H54 (cell line): ENCODE measurements around the gene SND1.

ENCODE experiments used
- DNase-seq: peaks from one replicate; pipeline ENCODE4 v3.0.0; 2011; ENCODE audit warnings: low spot score, mixed read lengths; ENCODE audit not compliant: insufficient read length
- FAIRE-seq: peaks from 3 replicates; lab custom pipeline; 2011; peaks lifted over from hg19 to GRCh38; lab: Jason Lieb, UNC
- POLR2A ChIP-seq: IDR thresholded peaks from 2 replicates; pipeline ENCODE4 v1.6.1; 2011; ENCODE audit warnings: low read depth, mild to moderate bottlenecking, low read length

Gene SND1

DNA sequence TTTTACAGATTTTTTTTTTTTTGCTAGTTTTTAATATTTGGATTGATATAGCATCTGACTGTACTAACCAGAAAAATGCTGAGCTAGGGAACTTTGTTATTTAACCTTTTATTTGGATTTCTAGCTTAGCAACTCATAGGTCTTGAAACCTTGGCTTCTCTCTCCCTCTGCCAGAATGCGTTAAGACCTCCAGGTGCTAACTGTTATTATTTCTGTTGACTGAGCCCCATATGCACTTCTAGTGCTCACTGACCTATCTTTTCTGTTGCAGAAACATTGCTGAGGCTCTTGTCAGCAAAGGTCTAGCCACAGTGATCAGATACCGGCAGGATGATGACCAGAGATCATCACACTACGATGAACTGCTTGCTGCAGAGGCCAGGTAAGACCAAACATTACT, 235.6 kb downstream of the SND1 start:
- no peak for TF ChIP-seq POLR2A
- FAIRE-seq (no peak), DNase-seq (no peak)

DNA sequence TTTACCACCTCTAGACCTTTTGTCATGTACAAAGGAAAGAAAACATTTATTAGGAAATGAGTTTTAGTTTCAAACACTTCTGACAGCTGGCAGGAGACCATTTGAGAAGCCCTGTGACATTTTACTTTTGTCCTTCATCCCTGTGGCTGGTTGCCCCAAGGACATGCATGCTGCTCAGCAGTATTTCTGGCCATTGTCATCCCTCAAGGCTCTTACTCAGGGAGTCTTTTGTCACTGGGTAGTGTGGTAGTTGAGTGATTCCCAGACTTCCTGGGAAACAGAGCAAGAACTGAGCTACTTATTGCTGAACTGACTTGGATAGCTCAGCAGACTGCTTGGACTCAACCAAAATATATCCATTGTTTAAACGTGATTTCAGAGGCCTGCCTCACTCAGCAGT, 236.4 kb downstream of the SND1 start:
- FAIRE-seq: no peak
- TF ChIP-seq POLR2A: no peak
- no peak for DNase-seq

DNA sequence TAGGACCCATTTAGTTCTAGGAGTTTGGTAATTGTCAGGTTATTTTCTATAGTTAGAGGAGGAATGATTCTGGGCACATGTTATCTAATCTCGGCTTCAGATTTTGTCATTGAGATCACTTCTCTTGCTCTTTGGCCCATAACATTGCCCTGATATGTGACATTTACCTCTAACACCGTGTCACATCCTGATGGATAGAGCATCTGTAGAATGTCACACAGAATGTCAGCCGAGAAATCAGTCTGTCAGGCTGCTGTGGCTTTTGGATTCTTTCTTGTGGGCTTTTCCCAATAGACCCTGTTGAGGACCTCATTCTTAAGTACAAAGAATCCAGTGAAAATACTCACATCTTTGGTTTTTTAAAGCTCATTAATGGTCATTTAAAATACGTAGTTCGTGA, 236.8 kb downstream of the SND1 start:
- TF ChIP-seq POLR2A: no peak
- DNase-seq (no peak), FAIRE-seq (no peak)

DNA sequence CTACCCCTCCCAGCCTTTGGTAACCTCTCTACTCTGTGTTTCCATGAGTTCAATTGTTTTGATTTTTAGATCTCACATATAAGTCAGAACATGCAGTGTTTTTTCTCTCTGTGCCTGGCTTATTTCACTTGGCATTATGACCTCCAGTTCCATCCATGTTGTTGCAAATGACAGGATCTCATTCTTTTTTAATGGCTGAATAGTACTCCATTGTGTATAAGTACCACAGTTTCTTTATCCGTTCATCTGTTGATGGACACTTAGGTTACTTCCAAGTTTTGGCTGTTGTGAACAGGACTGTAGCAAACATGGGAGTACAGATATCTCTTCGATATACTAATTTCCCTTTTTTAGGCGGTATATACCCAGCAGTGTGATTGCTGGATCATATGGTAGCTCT, 237.7 kb downstream of the SND1 start:
- no peak for DNase-seq
- no peak for TF ChIP-seq POLR2A
- FAIRE-seq: no peak

DNA sequence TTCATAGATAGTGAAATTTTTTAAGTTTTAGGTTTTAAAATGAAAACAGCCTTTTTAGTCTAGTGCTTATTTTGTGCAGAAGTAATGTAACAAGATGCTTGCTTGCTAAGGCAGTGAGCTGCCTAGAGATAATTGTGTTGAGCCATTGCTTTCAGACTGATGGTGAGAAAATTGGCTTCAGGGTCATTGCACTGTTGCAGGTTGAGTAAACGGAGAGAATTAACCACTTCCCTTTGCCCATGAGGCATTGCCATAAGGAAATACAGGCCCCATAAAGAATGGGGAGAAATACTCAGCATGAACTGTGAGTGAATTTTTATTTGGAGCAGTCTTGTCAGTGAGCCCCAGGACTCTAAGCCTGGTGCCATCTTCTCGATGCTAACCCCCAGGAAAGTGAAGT, 238.7 kb downstream of the SND1 start:
- TF ChIP-seq POLR2A: no peak
- no peak for DNase-seq
- FAIRE-seq: no peak

DNA sequence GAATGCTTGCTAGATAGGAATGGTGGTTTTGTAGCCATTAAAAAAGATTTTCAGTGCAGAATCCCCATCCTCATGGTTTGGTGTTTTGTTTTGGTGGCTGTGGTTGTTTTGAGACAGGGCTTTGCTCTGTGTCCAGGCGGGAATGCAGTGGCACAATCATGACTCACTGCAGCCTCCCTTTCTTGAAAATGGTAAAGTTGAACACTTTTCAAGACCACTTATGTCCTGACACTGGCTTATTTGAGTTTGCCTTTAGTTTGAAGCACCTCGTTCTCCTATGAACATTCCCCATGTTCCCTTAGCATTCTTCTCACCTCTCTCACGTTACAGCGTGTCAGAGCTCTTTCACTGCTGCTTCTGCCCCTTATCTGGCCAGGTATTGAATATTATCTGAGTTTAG, 239.2 kb downstream of the SND1 start:
- no peak for TF ChIP-seq POLR2A
- FAIRE-seq (no peak), DNase-seq (no peak)

DNA sequence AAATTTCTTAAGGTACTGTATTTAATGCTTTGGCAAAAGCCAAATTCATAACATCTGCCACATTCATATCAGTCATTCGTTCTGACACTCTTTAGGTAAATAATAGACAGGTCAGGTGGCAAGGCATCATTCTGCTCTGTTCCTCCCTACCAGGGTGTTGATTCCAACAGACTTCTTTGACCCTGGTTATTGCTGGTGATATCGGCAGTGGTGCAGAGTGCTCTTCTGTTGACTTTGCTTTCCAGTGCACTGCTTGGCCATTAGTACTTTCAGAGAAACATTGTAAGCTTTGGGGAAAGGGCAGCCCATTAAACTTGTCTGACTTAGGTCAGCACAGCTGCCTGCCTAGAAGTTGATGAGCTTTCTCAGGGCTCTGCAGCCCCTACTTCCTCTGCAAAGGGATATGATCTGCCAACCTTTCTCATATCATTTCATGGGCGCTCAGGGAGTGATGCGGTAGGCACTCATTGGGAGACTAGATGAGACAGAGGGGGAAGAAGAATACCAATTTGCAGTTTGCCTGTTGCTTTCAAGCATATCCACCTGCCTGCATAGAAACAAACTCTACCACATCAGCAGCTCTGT, 240.0 kb downstream of the SND1 start:
- DNase-seq: no peak
- FAIRE-seq: no peak
- TF ChIP-seq POLR2A: no peak

DNA sequence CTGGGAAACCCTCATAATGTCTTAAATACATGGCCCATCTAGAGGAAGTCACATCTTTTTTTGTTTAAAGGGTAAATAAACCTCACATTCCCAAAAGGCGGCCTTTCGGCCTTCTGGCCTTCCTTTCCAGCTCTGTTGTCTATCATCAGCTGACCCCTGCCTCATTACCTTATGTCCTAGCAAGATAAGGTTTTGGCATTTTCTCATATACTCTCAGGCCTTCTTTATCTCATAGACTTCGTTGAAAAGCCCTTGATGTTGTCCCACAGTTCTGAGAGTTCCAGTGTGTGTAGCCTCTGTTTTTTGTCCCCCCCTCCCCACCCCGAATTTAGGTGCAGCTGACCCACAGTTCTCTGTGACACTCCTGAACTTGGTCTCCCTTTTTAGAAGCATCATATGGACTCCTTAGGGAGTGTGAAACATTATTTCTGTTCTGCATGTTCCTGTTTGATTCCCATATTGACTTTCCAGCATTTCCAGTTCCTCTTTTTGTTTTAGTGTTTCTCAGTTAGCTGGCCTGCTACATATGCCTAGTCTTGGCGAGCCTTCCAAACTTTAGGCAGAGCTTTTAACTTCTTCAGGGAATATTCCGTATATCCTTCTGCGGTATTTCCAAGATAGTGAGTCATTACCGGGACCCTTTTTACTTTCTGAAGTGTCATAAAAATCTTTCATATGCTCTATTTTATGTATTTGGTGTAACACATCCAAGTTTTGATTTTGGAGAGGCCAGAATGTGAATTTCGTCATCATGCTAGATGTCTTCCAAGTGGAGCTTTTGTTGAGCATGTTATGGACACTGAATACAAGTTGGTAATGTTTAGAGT, 240.7 kb downstream of the SND1 start:
- no peak for DNase-seq
- FAIRE-seq: no peak

DNA sequence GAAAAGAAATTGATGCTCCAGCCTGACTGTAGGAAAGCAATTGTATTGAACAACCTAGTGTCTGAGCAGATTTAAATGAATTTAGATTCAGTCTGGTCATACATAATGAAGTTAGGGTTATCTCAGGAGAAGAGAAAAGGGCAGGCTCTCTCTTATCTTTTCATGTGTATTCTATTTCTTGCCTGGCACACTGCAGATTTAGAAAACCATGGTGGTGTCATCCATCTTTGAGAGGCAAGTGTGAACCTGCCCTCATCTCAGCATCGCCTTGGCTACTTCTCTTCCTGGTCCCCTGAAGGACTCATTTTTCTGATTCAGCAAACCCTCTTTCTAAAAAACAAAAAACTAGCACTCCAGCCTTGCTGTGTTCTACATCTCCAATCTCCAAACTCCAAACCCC, 241.6 kb downstream of the SND1 start:
- DNase-seq (no peak), FAIRE-seq (no peak)
- TF ChIP-seq POLR2A: no peak

More for the DNA sequence above, 240.7 kb downstream of the SND1 start:
- TF ChIP-seq POLR2A: no peak

DNA sequence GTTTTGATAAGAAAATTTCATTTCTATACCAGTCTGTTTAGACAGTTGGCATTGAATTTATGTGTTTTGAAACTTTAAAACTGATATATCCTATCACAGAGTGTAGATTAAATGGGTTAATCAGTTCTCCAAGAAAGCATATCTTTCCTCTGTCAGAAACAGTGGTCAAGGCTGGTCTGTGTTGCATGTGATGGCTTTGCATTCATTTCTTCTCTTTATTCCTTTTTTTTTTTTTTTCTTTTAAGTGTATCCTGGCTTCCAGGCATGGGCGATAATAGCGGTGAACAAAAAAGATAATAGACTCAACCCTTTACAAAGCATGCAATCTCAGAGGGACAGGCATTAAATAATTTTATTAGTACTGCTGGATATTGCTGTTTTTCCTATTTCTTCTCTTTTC, 242.6 kb downstream of the SND1 start:
- DNase-seq: no peak
- TF ChIP-seq POLR2A: no peak
- FAIRE-seq: no peak

DNA sequence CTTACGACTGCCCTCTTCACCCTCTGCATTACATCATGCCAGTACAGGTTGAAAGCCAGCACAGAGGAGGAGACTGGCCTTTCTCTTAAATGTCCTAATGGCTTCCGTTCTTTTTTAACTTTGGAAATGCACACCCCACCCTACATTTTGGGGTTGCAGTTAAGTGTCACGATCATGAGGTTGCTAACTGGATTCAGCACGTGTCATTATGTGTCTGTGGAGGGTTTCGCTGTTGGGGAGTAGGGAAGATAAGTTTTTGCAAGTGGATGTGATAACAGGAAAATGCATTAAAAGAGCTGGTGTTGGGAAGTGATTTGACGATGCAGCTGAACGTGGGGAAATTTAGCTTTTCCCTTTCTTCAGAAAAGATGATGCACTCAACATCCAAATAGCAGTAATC, 243.4 kb downstream of the SND1 start:
- no peak for TF ChIP-seq POLR2A
- FAIRE-seq (no peak), DNase-seq (no peak)

DNA sequence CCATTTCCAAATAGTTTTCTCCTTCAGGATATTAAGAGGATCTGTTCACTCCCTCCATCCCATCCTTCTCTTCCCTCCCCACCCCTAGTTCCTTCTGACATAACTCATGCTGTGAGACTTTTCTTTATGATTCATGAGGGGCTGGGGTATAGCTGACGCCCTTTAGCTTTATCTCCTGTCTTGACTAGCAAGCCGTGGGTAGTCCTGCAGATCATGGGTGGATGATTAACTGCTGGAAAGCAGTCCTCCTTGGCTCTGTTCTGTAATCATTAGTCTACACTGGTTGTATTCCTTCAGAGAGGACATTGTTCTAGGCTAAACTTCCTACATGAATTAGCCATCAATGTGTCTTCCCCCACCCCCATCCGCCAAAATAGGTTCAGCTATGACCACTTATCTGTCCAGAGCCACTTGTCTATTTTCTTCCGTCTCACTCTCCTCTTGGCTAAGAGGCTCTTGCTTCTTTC, 243.9 kb downstream of the SND1 start:
- TF ChIP-seq POLR2A: no peak
- FAIRE-seq (no peak), DNase-seq (no peak)

DNA sequence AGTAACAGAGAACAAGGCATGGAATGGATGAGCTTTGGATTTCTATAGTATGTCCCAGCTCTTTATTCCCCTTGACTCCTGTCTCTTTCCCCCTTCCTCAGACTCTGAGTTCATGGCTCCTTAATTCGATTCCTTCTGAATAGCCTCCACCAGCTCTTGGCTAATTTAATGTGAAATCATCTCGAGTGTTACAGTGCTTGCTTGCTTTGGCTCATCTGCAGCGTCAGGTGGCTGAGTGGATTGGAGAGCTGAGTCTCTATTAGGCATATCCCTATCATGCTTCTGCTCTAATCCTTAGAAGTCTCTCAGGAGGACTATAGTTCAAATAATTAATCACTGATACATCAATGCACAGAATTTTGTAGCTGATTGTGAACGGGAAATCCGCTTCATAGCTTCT, 244.7 kb downstream of the SND1 start:
- FAIRE-seq: no peak

DNA sequence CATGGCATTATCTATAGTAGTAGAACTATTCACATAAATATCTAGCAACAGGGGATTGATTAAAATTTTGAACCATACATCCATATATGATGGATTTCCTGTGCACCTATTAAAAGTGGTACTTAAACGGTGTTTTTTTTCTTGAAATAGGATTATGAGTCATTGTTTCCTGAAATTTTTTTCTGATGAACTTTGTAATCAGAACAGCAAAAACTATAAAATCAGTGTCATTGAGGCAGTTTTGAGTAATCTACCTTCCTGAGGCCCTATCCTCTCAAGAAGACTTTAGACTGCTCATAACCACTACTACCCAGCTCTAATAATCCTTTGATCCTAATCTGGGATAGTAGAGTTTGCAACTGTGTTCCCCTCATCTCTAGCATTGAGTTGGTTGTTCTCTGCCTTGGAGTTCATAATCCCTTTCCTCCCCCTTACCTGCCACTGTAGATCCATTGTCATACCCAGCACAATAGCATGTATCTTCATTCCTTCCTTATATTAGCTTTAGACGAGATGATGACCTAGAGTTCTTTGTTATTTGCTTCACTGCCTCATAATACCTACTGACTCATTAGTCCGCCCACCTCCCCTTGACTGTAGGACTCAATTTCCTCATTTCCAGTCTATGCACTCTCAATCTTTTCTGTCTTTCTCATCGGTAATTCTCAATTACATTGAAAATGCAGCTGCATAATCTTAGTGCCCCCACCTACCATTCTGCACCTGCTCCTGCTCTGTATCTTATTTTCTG, 245.9 kb downstream of the SND1 start:
- DNase-seq: no peak
- TF ChIP-seq POLR2A: no peak
- no peak for FAIRE-seq

More for the DNA sequence above, 244.7 kb downstream of the SND1 start:
- TF ChIP-seq POLR2A: no peak
- no peak for DNase-seq
